ENCODE results near the gene OR4S2.

Gene OR4S2

GRCh38 chr11:55648027-55648426, at the start of gene OR4S2:
TSS of gene OR4S2 (plus strand) at chr11:55648327. CDS start at chr11:55650904, 2,577 bp downstream.
- Mint-ChIP-seq H3K27ac (no peak within 1 kb of the TSS), H3K4me1 (ENCODE audit: low read depth) (no peaks in the 10 kb centered on the region), H3K4me3 (no peak within 1 kb of the TSS), H3K9me3 (peaks cover 37% of the 10 kb centered on the region), H3K36me3 (ENCODE audit: low read depth) (no peaks in the 10 kb centered on the region), H3K27me3 (no peaks in the 10 kb centered on the region)

DNA sequence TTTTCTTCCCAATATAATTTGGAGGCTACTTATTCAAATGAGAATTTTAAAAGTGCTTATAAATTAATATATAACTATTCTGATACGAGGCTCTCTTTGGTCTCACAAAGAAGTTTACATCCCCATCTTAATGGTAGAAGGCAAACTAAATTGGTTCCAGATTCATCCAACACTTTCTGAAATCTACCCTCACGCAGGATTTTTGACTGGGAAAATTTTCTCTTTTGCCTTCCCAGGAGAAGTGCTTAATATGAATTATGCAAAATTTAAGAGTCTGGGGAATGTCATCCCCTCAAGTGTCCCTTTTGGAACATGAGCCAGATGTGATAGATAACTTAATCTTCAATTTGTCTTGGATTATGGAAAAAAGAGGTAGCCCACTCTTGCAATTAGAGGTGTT, 40.6 kb upstream of the OR4S2 start, which contains the start of gene OR4C11:
Gene OR4C11 (minus strand): TSS at position 101 of the 400 bp plus-strand sequence. CDS start 3,272 bp downstream, outside the sequence.
- peaks cover 21% of the 10 kb centered on the region for H3K9me3 Mint-ChIP-seq
- no peak within 1 kb of the TSS for H3K4me3 Mint-ChIP-seq
- no peaks in the 10 kb centered on the region for H3K27me3 Mint-ChIP-seq
- no peaks in the 10 kb centered on the region for H3K36me3 Mint-ChIP-seq (ENCODE audit: low read depth)
- no peak within 1 kb of the TSS for H3K27ac Mint-ChIP-seq
- no peaks in the 10 kb centered on the region for H3K4me1 Mint-ChIP-seq (ENCODE audit: low read depth)

DNA sequence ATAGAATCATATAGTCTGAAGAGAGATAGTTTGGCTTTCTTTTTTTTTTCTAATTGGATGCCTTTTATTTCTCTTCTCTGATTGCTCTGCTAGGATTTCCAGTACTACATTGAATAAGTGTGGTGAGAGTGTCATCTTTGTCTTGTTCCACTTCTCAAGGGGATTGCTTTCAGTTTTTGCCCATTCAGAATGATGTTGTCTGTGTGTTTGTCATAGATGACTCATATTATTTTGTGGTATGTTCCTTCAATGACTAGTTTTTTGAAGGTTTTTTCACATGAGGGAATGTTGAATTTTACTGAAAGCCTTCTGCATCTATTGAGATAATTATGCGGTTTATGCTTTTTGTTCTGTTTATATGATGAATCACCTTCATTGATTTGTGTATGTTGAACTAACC, 23.6 kb upstream of the OR4S2 start:
- Mint-ChIP-seq H3K4me3 (no peak overlapping the region), H3K9me3 (peaks cover 17% of the 10 kb centered on the region), H3K4me1 (ENCODE audit: low read depth) (no peaks in the 10 kb centered on the region)

DNA sequence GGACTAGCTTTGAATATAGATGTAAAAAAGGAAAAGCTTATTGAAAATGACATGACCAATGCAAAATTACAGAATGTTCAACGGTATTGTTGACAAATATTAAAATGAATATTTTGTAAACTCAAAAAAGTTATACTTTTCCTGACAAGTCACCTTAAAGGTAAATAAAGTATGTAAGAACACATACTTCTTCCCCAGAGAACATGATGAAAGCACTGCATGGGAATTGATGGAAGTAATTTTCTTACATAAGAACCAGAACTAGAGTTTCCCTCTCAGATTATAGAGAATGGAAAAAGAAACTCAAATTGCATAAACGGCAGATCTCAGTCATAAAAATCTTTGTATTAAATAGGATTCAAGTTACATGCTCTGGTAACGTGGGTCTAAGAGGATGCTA, 13.3 kb upstream of the OR4S2 start, which contains the start of gene OR4P4:
Gene OR4P4 (plus strand): TSS at position 301 of the 400 bp plus-strand sequence.
- H3K27ac Mint-ChIP-seq: no peak within 1 kb of the TSS
- H3K27me3 Mint-ChIP-seq: no peaks in the 10 kb centered on the region
- no peaks in the 10 kb centered on the region for H3K36me3 Mint-ChIP-seq (ENCODE audit: low read depth)
- no peak within 1 kb of the TSS for H3K4me3 Mint-ChIP-seq
- H3K4me1 Mint-ChIP-seq (ENCODE audit: low read depth): no peaks in the 10 kb centered on the region
- peaks cover 6% of the 10 kb centered on the region for H3K9me3 Mint-ChIP-seq

More for the DNA sequence above, 23.6 kb upstream of the OR4S2 start:
- Mint-ChIP-seq H3K27me3 (no peaks in the 10 kb centered on the region), H3K27ac (no peak overlapping the region), H3K36me3 (ENCODE audit: low read depth) (no peaks in the 10 kb centered on the region)

- Mint-ChIP-seq H3K27ac (no peak overlapping the region), H3K4me3 (no peak overlapping the region), H3K9me3 (peaks cover 26% of the 10 kb centered on the region), H3K27me3 (no peaks in the 10 kb centered on the region), H3K4me1 (ENCODE audit: low read depth) (no peaks in the 10 kb centered on the region), H3K36me3 (ENCODE audit: low read depth) (no peaks in the 10 kb centered on the region)
Measured at GRCh38 chr11:55652560-55652959, 4.4 kb downstream of the OR4S2 start.

GRCh38 chr11:55655096-55655495, 7.0 kb downstream of the OR4S2 start:
- no peak overlapping the region for H3K27ac Mint-ChIP-seq
- peaks cover 24% of the 10 kb centered on the region for H3K9me3 Mint-ChIP-seq
- H3K4me1 Mint-ChIP-seq (ENCODE audit: low read depth): no peaks in the 10 kb centered on the region
- H3K27me3 Mint-ChIP-seq: no peaks in the 10 kb centered on the region
- no peak overlapping the region for H3K4me3 Mint-ChIP-seq
- no peaks in the 10 kb centered on the region for H3K36me3 Mint-ChIP-seq (ENCODE audit: low read depth)

- H3K36me3 Mint-ChIP-seq (ENCODE audit: low read depth): no peaks in the 10 kb centered on the region
- peaks cover 16% of the 10 kb centered on the region for H3K9me3 Mint-ChIP-seq
- no peak overlapping the region for H3K4me3 Mint-ChIP-seq
- H3K27ac Mint-ChIP-seq: no peak overlapping the region
- H3K4me1 Mint-ChIP-seq (ENCODE audit: low read depth): no peaks in the 10 kb centered on the region
- no peaks in the 10 kb centered on the region for H3K27me3 Mint-ChIP-seq
Measured at GRCh38 chr11:55658031-55658573, 10.0 kb downstream of the OR4S2 start.

DNA sequence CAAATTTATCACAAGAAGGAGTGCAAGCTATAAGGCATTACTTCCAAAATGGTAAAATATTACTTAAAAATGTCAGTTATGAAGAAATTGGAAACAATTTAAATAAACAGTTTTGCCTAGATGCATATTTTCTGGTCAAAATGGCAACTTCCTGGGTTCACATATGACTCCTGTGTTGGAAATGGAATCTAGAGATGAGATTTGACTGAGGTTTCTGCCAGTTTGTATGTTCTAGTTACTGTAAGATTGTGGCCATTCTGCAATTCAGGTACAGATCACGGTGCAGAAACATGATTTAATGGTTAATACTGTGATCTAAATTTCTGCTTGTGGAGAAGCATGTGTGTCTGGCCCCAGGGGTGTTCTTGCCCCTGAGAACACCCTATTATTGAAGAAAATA, 10.5 kb downstream of the OR4S2 start:
- Mint-ChIP-seq H3K27ac (no peak overlapping the region), H3K9me3 (peaks cover 17% of the 10 kb centered on the region)

DNA sequence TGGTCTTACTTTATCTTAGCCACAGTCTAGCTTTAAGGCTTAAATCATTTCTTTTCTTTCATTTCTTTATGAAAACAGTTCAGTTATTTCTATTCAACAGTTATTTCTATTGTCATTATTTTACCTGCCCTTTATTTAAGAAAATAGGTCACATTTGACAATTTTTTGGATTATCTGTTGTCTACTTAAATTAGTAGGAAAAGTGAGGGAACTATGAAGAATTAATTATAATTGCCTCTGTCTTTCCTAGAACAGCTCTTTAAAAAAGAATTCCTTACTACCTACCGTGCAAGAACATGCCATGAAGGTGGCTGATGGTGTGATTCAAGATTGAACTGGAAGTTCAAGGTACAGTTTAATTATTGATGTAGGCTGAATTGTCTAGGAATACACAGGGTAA, 13.8 kb downstream of the OR4S2 start, which contains the start of gene OR4C6:
Gene OR4C6 (plus strand): TSS at position 301 of the 400 bp plus-strand sequence. CDS start 2,966 bp downstream, outside the sequence.
- Mint-ChIP-seq H3K27ac (no peak within 1 kb of the TSS), H3K4me3 (no peak within 1 kb of the TSS), H3K27me3 (no peaks in the 10 kb centered on the region), H3K9me3 (peaks cover 16% of the 10 kb centered on the region), H3K36me3 (ENCODE audit: low read depth) (no peaks in the 10 kb centered on the region), H3K4me1 (ENCODE audit: low read depth) (no peaks in the 10 kb centered on the region)

More for the DNA sequence above, 10.5 kb downstream of the OR4S2 start:
- H3K4me1 Mint-ChIP-seq (ENCODE audit: low read depth): no peaks in the 10 kb centered on the region
- H3K36me3 Mint-ChIP-seq (ENCODE audit: low read depth): no peaks in the 10 kb centered on the region
- H3K27me3 Mint-ChIP-seq: no peaks in the 10 kb centered on the region
- no peak overlapping the region for H3K4me3 Mint-ChIP-seq

DNA sequence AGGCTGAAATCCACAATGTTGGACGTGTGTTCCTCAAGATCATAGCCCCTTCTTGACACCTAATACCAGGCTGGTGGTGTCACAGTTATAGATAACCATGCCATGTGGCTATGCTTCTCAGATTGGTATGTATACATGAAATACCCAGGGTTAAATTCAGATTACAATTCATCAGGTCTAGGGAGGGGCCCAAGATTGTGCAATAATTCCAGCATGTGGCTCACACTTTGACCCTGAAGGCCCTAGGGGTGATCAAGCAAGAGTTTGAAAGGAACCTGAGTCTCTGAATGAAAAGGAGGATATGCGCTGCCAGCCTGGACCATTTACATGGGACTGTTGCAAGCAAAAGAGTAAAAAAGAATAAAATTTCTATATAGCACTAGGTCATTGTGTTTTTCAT, 21.2 kb downstream of the OR4S2 start:
- Mint-ChIP-seq H3K9me3 (peaks cover 7% of the 10 kb centered on the region), H3K27ac (no peak overlapping the region), H3K36me3 (ENCODE audit: low read depth) (no peaks in the 10 kb centered on the region), H3K4me1 (ENCODE audit: low read depth) (no peaks in the 10 kb centered on the region), H3K27me3 (no peaks in the 10 kb centered on the region), H3K4me3 (no peak overlapping the region)

GRCh38 chr11:55673860-55674259, 25.7 kb downstream of the OR4S2 start:
- Mint-ChIP-seq H3K4me3 (no peak overlapping the region), H3K36me3 (ENCODE audit: low read depth) (no peaks in the 10 kb centered on the region), H3K27ac (no peak overlapping the region)

DNA sequence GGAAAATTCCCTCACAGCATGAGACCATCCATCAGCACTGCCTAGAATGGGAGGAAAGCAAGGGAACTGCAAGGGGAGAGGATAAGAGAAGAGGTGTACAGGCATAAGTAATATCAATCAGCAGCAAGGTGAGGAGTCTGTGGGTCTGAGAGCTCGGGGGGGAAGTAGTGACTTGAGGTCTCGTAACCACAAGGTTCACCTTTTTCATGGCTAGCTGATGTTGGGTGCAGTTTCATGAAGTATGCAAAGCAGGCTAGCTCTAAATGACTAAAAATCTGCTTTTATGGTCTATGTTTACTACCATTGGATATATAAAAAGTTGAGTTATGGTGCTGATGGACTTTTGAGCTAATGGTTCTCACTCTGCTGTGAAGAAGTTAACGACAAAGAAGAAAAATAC, 49.7 kb downstream of the OR4S2 start:
- no peak overlapping the region for H3K27ac Mint-ChIP-seq
- H3K27me3 Mint-ChIP-seq: no peaks in the 10 kb centered on the region
- H3K36me3 Mint-ChIP-seq (ENCODE audit: low read depth): no peaks in the 10 kb centered on the region
- H3K4me3 Mint-ChIP-seq: no peak overlapping the region
- H3K4me1 Mint-ChIP-seq (ENCODE audit: low read depth): no peaks in the 10 kb centered on the region
- peaks cover 4% of the 10 kb centered on the region for H3K9me3 Mint-ChIP-seq

More at GRCh38 chr11:55673860-55674259, 25.7 kb downstream of the OR4S2 start:
- peaks cover 5% of the 10 kb centered on the region for H3K9me3 Mint-ChIP-seq
- H3K4me1 Mint-ChIP-seq (ENCODE audit: low read depth): no peaks in the 10 kb centered on the region
- no peaks in the 10 kb centered on the region for H3K27me3 Mint-ChIP-seq

DNA sequence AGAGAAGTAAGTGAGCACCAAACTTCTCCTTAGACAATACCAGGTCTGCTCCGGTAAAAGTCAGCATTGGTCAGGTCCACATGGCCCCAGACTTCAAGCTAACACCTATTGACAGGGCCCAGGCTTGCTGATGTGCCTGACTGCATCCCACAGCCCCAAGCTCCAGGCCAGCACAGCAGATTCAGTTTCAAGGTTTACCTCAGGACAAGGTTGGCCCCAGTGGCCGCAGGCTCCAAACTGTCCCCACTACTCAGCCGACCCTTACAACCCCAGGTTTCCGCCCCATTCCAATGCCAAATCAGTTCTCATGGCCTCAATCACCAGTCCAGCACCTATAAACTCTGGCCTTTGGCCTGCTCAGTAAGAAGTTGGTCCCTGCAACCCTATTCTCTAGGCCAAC, 53.3 kb downstream of the OR4S2 start:
- peaks cover 4% of the 10 kb centered on the region for H3K9me3 Mint-ChIP-seq
- H3K4me1 Mint-ChIP-seq (ENCODE audit: low read depth): no peaks in the 10 kb centered on the region
- H3K4me3 Mint-ChIP-seq: no peak overlapping the region
- no peak overlapping the region for H3K27ac Mint-ChIP-seq
- H3K27me3 Mint-ChIP-seq: no peaks in the 10 kb centered on the region
- H3K36me3 Mint-ChIP-seq (ENCODE audit: low read depth): no peaks in the 10 kb centered on the region
